ENCODE results near the gene KRT15. TPM values are rescaled to one million over a fixed set of nuclear protein-coding genes. Genes with fewer than 3 reads are reported as not detected.

The KRT15 gene
- total RNA-seq, 1 donor from 2014 or later = 0.32 TPM

DNA sequence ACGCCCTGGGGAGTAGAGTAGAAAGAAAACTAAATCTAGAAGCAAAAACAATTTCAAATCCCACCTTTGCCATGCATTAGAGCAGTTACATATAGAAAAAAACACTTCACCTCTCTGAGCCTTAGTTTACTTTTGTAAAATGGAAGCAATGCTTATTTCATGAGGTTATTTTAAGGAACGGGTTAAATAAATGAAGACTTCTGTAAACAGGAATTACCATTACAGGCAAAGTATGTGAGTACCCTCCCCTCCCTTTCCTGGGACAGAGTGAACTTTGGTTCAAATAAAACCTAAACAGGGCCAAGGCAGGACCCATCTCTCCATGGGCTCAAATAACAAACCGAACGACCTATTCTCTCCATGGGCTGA is 4.5 kb upstream of the KRT15 start:
- Histone ChIP-seq H3K9me3 (no peaks in the 10 kb centered on the region), H3K27ac (no peak overlapping the region), H3K27me3 (peaks cover 14% of the 10 kb centered on the region), H3K4me3 (no peak overlapping the region), H3K36me3 (no peaks in the 10 kb centered on the region), H3K4me1 (peaks cover 5 to 7% of the 10 kb centered on the region in 2 donors)
- no peak for DNase-seq (ENCODE audit: low spot score in 2 of 2)
- TF ChIP-seq, protein P1, sequence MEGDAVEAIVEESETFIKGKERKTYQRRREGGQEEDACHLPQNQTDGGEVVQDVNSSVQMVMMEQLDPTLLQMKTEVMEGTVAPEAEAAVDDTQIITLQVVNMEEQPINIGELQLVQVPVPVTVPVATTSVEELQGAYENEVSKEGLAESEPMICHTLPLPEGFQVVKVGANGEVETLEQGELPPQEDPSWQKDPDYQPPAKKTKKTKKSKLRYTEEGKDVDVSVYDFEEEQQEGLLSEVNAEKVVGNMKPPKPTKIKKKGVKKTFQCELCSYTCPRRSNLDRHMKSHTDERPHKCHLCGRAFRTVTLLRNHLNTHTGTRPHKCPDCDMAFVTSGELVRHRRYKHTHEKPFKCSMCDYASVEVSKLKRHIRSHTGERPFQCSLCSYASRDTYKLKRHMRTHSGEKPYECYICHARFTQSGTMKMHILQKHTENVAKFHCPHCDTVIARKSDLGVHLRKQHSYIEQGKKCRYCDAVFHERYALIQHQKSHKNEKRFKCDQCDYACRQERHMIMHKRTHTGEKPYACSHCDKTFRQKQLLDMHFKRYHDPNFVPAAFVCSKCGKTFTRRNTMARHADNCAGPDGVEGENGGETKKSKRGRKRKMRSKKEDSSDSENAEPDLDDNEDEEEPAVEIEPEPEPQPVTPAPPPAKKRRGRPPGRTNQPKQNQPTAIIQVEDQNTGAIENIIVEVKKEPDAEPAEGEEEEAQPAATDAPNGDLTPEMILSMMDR (IDR thresholded peaks at IDR 0.05) = no peak
- intact Hi-C loops (cut with DNase I) = no loop called here

DNA sequence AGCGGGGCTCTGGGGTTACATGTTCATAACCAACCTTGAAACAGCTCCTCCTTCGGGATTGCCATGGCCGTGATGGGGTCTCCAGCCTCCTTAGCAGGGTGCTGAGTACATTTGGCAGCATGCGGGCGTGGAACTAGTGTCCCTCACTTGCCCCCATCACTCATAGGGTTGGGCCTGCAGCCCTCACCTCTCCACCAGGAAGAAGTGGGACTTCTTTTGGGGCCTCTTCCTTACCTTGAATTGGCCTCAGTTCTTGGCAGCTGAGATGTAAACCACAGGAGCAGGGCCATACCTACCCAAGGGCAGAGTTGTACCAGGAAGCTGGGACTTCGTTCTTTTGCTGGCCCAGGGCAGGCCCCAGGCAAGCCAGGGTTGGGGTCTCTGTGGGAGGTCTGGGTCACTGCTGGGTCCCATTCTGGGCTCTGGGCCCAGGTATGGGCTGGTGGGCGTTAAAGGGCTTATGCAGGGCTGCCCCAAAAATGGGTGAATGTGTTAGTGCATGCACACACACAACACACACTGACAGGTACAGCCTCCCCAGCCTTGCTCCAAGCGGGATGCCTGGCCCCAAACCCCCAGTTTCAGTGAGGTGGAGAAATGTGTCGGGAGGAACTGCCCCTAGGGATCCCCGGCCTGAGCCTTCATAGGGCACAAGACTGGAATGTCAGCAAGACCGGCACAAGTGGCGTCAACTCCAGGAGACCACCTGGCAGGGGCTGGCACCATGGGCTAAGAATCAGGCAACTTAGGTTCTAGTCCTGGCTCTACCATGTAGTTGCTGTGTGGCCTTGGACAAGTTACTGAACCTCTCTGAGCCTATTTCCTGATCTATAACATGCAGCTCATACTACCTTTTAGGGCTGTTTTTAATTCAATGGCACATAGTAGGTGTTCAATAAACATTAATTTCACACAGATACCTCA is 3.9 kb upstream of the KRT15 start:
- no peak for DNase-seq (ENCODE audit: low spot score in 2 of 2)
- Histone ChIP-seq H3K27me3 (peaks cover 7% of the 10 kb centered on the region), H3K27ac (no peak overlapping the region), H3K4me3 (no peak overlapping the region), H3K36me3 (no peaks in the 10 kb centered on the region), H3K9me3 (no peaks in the 10 kb centered on the region), H3K4me1 (peaks cover 0 to 1% of the 10 kb centered on the region in 2 donors)
- TF ChIP-seq, protein P1 (IDR thresholded peaks at IDR 0.05) = no peak
- intact Hi-C loops (cut with DNase I) = no loop called here

- DNase-seq (ENCODE audit: low spot score in 2 of 2) = no peak
- no peak overlapping the region for H3K27ac ChIP-seq
- no peak overlapping the region for H3K4me3 ChIP-seq
- no peaks in the 10 kb centered on the region for H3K4me1 ChIP-seq
- H3K9me3 ChIP-seq = no peaks in the 10 kb centered on the region
- no peaks in the 10 kb centered on the region for H3K27me3 ChIP-seq
- intact Hi-C loops (cut with DNase I) = no loop called here
- H3K36me3 ChIP-seq = no peaks in the 10 kb centered on the region
- TF ChIP-seq, protein P1 (IDR thresholded peaks at IDR 0.05) = no peak
These were observed 3.0 kb upstream of the KRT15 start for GRCh38 chr17:41521574-41522261.

GRCh38 chr17:41520821-41521521 is 2.3 kb upstream of the KRT15 start:
- no peak for DNase-seq (ENCODE audit: low spot score in 2 of 2)
- no peak overlapping the region for H3K4me3 ChIP-seq
- H3K9me3 ChIP-seq = no peaks in the 10 kb centered on the region
- no peak overlapping the region for H3K27ac ChIP-seq
- intact Hi-C loops (cut with DNase I) = no loop called here
- no peaks in the 10 kb centered on the region for H3K27me3 ChIP-seq
- no peaks in the 10 kb centered on the region for H3K4me1 ChIP-seq
- TF ChIP-seq, protein P1 (IDR thresholded peaks at IDR 0.05) = no peak
- H3K36me3 ChIP-seq = no peaks in the 10 kb centered on the region

GRCh38 chr17:41519501-41520224 is 973 bp upstream of the KRT15 start:
- no peaks in the 10 kb centered on the region for H3K9me3 ChIP-seq
- intact Hi-C loops (cut with DNase I) = no loop called here
- TF ChIP-seq, protein P1 (IDR thresholded peaks at IDR 0.05) = no peak
- no peaks in the 10 kb centered on the region for H3K4me1 ChIP-seq
- H3K27ac ChIP-seq = no peak overlapping the region
- no peaks in the 10 kb centered on the region for H3K27me3 ChIP-seq
- DNase-seq (ENCODE audit: low spot score in 2 of 2) = no peak
- H3K36me3 ChIP-seq = no peaks in the 10 kb centered on the region
- no peak overlapping the region for H3K4me3 ChIP-seq
